ENCODE measurements around the gene LMBR1.

Gene LMBR1

DNA sequence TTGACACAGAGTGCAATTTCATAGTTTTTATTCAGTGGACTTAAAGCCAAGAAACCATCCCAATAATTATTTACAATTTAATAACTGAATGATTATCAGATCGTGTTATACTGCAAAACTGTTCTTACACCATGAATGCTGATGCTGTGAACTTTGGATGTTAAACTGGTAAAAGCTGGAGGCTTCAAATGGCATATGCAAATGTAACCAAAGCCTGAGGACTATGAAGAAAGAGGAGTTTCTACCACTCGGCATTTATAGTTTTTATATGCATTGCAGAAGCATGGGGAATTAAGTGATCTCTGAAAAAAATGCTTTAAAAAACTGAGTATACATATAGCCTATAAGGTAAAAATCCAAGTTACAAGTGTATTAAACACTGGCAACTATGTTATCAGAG is 210.1 kb downstream of the LMBR1 start:
- DNase-seq, result no peak

DNA sequence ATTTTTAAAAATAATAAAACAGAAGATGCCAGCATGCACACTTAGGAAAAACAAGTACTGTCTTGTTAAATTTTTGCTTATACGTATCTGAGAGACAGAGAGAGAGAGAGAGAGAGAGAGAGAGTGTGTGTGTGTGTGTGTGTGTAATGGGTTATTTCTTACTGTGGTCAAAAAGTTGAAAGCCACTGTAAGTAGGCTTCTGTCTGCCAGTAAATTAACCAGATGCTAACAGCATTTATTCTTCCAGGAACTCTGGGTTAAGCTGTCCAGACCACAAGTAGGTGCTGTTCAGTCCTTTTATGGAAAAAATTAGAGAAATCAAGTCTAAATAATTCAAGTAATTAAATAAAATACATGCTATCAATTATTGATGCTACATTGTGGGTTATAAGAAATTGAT is 212.7 kb downstream of the LMBR1 start:
- DNase-seq, result no peak

DNA sequence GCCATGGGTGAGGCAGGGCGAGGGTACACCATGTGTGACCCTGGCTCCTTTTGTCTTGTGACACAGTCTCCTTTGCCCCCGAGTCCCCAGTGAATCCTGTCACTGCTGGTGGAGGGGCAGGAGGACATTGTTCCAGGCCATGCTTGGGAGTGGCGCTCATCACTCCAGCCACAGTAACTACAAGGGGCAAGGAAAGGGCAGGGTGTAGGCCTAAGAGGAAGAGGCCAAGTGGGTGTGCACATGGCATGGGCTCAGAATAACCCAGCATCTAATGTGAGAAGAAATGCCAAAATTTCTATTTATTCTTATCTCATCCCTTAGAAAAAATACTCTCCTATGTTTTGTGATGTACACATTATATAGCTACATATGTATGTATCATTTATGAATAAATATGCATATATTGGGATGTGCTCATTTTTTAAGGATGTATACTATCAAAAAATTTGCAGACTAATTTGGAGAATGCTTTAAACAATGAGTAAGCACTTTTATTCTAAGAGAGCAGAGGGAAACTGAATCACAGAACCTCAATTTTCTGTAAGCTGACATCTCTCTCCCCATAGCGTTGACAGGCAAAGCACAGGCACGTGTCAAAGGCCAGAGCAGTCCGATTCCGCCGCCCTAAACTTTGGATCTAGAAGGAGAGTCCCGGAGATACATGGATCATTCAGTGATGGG is 215.5 kb downstream of the LMBR1 start:
- DNase-seq, result no peak

DNA sequence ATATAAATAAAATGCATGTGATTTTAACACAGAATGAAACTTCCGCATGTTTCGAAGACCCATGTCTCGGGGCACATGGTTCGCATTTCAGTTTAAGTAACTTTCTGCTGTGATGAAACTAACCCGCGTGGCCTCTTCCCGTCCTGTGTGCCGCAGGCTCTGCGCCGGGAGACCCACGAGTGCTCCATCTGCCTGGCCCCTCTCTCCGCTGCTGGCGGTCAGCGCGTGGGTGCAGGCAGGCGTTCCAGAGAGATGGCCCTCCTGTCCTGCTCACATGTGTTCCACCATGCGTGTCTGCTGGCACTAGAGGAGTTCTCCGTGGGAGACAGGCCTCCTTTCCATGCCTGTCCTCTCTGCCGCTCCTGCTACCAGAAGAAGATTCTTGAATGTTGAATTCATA is 216.7 kb downstream of the LMBR1 start:
- DNase-seq, result no peak

DNA sequence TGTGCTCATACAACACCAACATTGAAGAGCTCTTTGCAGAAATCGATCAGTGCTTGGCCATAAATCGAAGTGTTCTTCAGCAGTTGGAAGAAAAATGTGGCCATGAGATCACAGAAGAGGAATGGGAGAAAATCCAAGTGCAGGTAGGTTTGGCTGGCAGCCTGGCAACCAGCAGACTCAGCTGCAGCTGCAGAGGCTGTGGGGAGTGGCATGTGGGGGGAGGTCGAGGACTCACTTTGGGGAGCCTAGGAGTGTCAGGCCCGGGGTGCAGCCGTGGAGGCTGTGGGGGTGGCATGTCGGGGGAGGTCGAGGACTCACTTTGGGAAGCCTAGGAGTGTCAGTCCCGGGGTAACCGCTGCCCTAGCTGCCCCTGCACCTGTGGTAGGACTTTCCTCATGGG is 217.3 kb downstream of the LMBR1 start:
- DNase-seq, result no peak

DNA sequence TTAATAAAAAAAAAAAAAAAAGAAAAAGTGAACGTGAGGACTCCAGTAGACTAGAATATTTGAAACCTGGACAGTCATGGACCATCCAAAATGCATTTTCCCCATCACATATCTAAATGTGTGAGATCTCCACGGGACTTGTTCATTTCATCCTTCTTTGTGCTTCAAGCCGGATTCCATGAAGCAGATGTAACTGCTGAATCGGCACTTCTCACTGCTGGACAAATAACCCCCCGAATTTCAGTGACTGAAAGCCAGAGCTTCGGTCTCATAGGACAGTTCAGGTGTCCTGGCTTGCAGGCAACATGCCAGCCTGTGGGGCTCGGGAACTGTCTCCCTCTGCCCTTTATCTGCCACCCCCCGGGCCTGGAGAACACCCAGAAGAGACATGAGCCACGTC is 219.1 kb downstream of the LMBR1 start:
- no peak for DNase-seq

DNA sequence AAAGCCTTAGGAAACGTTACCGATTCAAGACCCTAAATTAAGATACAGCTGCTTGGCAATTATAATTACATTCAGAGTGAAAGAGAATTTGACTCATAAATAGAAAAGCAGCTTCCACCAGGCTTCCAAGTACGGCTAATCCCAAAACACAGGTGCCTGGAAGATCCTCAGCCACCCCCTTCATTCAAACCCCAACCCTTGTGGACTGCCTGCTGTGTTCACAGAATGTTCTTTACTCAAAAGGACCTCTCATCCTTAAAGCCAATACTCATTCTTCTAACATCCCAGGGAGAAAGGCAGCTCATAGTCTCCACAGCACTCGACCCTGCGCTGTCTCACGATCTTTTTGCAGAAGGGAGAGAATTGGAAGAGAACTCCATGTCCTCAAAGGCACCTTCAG is 219.5 kb downstream of the LMBR1 start:
- DNase-seq, result no peak

DNA sequence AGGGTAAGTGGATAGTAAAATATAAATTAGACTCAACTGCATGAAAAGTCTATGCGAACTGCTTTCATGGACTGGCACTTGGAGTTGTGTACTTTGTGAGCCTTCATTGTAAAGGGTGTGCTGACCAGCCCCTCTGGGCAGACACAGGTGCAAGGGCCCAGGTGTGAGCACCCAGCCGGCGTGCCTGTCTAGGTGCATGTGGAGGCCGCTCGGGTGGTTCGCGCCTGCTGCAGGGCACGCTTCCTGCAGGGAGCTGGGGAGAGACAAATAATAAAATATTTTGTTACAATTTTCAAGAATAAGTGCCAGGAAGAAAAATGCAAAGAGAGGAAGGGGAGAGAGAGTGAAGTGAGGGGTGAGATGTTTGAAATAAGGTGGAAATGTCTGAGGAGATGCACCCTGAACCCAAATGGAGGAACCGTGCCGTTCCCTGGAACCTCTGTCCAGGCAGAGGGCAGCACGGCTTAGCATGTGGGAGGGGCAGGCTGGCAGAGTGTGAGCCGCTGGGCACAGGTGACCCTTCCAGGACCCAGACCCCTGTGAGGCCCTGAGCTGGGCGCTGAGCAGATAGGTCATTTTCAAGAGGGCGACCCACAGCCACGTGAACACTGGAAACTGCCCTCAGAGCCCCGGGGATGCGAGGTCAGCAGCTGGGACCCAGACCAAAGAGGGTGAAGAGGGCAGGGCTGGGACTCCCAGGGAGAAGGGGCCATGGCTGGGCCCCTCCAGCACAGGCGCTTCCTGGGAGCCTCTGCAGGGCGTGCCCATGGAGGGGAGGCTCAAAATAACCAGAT is 223.8 kb downstream of the LMBR1 start:
- no peak for DNase-seq

DNA sequence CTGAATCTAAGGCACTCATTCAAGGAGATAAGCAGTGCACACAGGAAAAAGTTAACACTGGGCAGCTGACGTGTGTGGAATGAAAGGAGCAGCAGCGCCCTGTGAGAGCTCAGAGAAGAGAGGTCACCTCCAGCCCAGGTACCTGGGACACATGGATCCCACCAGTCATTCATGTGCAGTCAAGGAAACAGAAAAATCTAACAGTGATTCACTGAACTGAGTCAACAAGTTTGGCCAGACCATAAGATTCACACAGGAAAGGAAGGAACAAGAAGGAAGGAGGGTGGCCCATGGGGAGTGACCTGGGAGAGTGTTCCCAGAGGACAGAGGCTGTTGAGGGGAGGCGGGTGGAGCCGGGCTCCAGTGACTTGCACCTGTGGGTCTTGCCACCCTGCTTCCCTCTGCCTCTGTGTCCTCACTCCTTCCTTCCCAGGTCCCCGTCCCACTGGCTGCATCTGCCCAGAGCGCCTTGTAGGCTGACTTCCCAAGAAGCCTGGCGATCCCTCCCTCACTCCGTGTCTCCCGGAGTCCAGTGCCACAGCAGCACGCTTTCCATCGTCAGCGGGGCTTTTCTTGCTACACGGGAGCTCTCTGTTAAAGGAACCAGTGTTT is 224.7 kb downstream of the LMBR1 start:
- DNase-seq, result no peak

DNA sequence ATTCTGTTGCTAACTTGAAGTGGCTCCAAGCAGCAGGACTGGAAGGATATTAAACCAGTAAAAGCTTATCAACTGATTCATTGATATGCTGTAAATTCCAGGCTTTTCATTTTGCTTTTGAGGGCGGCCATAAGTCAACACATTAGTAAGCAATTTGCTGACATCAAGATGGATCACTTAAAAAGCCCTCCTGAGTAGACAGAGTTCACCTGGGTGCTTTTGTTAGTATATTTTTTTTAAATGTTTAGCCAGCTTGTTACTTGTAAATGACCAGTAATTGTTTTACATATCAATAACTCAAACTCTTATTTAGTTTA is 225.9 kb downstream of the LMBR1 start:
- DNase-seq, result no peak

DNA sequence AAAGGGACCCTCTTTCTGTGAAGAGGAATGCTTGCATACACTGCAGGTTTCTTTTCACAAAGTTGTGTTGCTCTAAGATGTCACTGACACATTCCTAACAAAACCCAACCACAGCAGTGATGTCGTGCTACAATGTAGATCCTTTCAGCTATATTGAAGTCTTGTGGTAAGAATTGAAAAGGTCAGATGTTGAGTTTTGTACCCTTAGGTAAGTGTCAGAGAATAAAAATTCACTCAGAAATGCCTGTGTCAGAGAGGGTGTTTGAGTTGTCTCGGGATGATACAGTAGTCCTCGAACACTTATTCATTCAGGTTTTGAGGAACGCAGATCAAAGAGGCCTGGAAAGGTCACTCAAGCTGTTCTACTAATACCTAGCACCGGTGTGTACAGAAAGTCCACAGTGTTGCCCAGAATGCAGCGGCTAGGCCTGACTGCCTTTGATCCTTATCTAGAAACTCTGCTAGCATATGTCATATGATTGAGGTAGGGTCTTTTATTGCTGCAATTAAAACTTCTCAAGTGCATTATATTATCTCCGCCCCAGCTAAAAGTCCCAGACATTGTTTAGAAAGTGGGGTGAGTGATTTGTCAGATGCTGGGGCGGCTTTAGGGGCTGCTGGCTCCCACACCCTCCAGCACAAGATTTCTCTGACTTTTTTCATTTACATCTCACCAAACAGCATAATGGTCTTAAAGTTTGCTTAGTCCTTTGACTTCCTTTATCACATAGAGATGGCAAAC is 226.4 kb downstream of the LMBR1 start:
- DNase-seq, result no peak

DNA sequence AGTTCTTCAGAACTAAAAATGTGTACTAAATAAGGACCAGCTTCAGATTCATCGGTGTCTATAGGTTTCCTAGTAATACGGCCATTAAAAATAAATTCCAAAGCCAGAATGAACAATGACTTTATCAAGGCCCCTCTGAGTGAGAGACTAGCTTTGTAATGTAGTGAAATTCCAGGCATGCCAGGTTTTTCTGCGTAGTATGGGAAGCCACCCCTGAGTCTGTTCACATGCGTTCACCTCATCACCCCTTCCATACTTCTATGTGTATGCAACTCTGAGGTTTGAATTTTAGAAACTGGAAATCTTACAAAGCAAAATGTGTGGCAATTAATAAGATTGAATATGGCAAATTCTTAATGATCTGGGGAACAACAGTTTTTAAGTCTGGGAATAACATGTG is 227.9 kb downstream of the LMBR1 start:
- no peak for DNase-seq

DNA sequence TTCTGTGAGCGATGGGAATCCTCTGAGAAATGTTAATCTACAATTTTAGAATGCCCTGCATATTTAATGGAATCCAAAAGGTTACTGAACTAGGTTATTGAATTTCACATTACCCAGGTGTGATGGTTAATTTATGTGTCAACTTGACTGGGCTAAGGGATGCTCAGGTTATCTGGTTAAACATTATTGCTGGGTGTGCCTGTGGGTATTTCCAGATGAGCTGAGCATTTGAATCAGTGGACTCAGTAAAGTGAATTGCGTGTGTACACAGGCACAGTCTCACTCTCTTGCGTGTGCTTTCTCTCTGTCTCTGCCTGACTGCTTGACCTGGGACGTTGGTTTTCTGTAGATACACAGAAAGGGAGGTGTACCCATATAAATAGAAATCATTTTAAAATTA is 230.7 kb downstream of the LMBR1 start:
- DNase-seq, result no peak

DNA sequence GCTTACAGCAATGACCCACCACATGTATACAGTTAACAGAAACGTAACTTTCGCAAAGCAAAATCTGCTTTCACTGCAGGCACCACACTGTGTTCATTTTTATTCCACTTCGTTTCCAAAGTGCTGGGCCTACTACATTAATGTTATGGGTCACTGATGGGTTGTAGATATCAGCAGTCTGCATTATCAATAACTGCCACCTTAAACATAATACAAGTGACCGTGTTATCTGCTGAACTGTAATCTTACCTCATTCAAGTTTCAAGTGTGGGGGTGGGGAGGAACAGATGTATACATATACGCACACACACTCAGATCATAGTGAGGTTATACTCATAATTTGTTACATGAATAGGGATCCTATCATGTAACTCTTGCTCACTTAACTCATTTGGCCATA is 231.3 kb downstream of the LMBR1 start:
- DNase-seq, result no peak

DNA sequence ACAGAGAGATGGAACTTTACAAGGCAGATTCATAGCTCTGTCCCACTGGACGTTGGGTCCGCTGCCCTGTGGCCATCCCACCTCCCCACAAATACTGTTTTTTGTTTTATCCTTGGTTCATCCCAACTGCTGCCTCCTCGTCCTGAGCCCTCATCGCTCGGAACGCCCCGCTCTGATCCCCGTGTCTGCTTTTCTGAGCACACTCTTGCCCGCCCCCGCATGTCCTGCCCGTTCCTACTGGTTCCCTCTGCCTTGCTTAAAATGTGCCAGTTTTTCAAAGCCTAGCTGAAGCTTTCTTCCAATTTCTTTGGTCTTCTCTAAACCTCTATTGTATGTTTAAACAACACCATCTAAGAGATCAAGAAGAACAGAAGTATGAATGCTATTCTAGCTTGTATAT is 233.0 kb downstream of the LMBR1 start:
- DNase-seq, result no peak

DNA sequence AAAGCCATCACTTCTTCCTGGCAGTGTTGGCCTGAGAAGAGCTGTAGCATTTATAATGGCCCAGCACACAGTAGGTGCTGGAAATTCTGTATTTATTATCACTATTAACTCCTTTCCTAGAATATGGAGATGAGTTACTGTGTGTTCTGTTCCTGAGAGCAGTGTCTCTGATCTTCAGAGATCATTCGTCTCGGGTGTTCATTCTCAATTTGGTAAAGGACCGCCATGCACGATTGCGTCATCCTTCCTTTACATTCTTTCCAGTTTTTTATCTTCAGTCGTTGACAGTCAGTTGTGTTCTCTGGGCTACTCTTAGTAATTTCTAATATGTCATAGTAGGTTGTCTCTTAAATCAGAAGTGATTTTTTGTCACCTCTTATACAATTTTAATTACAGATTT is 233.8 kb downstream of the LMBR1 start:
- no peak for DNase-seq

DNA sequence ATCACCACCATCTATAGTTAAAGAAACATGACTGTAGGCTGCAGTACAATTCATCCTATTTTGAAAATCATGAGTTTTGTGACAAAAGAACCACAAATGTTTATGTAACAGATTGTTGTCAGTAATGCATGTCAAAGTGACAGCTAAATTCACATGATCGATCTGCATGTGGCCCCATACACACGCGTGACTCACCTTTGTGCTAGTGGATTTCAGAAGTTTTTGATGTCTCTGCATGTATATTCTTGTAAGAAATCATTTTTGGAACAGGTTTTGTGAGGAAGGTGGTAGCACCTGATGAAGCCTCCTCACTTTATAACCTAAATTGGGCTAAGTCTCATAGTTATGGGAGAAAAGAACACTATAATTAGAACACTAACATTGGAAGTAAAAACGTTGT is 235.3 kb downstream of the LMBR1 start:
- DNase-seq, result no peak

DNA sequence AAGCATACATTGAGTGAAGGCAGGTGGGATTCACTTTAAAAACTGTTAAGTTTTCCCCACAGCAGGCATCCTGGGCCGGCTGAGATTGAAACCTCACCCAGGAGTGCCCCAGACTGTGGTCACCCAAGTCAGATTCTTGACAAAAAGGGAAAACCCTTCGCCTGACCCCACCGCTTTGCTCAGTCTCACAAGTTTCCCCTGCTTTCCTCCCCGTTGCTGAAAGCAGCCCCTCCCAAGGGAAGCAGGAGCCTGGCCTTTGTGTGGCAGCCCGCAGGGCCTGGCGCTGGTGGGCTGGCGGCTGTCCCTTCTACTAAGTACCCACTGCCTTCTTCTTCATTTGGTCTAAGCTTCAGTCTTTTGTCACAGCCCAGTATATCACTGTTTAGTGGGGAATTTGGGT is 236.4 kb downstream of the LMBR1 start:
- DNase-seq, result no peak

DNA sequence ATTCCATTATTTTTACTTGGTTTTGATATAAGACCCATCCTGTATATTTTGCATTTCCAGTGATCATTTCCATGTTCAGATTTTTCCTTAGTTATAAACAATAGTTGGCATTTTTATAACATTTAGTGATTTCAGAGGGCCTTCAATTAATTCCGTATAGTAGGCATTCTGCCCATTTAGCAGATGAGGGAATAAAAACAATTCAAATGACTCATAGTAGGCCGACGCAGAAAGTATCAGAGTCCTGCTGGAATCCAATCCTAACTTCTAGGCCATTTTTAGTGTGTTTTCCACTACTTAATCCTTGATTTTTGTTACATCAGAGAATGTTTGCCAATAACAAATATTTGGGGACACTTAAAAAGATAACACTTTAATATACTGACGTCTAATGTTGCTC is 237.0 kb downstream of the LMBR1 start:
- no peak for DNase-seq

DNA sequence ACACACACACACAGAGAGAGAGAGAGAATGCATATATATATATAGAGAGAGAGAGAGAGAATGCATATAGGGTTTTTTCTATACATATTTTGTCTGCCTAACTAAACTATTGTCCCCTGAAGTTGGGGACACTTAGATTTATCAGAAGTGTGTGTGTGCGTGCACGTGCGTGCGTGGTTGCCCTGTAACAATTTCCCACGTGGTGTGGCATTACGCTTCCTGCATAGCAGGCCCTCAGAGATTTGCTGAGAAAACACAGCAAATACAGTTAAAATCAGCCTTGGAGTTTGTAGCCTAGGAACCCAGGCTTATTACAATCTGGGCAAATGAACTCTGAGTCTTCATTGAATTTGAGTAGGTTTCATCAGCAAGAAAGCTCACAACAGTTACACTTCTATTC is 237.7 kb downstream of the LMBR1 start:
- DNase-seq, result no peak

DNA sequence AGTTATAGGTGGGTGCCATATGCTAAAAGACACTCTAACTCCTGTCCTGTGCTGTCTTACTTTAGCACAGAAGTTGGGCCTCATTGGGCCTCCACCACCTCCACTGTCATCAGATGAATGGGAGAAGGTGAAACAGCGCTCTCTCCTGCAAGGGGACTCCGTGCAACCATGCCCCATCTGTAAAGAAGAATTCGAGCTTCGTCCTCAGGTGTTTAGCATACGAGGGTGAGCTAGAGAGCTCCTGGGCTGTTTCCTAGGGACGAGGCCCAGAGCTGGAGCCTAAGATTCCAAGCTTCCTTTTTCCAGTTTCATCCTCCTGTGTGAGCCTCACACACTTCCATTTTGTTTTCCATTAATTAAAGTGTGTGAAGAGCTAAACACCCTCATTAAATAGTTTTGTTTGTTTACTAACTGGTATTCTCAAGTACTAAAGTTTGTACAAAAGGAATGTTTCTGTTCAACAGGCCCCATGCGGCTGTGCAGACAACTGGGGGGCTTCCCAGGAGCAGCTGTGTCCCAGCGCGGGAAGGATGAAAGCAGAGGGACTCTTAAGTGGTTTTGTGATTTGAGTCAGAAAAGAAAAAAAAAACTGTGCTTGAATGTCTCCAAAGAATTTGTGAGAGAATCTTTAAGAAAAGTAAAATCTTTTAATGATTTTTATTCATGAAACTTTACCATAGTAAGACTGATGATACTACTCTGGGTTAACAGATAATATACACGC is 238.3 kb downstream of the LMBR1 start:
- DNase-seq, result no peak

DNA sequence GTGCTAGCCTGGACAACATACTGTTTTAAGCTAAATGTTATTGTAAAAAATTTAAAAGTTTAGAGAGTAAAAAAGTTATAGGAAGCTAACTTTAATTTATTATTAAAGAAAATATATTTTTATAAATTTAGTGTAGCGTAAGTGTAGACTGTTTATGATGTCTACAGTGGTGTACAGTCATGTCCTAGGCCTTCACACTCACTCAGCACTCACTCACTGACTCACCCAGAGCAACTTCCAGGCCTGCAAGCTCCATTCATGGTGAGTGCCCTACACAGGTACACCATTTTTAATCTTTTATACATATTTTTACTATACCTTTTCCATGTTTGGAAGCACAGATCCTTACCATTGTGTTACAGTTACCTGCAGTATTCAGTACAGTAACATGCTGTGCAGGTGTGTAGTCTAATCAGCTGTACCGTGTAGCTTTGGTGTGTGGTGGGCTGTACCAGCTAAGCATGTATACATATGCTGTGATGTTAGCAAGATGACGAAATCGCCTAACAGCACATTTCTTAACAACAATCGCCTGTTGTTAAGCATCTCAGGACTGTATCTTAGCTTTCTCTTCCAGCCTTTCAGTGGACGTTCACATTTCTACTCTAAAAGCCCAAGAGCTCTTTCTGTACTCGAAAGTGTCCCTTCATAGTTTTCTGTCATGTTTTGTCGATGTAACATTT is 240.0 kb downstream of the LMBR1 start:
- no peak for DNase-seq

DNA sequence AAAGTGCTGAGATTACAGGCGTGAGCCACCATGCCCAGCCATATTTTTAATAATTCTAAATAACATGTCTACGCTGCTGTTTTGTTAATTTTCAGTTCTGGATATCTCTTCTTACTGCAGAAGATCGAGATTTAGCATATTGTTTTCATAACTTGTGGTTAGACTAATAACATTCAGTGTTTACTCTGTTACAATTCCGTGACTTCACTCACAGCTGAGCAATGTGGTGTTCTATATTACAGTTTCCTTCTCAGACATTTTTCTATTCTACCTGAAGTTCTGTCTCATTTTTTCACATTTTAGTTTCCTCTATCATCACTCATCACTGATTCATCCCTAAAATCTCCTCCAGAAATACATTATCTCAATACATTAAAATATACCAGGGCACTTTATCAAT is 241.5 kb downstream of the LMBR1 start:
- DNase-seq, result no peak
